Ammon's horn (tissue), 1 donor: ENCODE data around the gene PTPN20.
A peak's percentile ranks its signal among the peaks of the same experiment; 100 is the strongest.

Experiments
- DNase-seq: peaks from one replicate; pipeline ENCODE4 v3.0.0-alpha.2; 2016; ENCODE audit warnings: low spot score

PTPN20 gene

GRCh38 chr10:47021850-47022249 lies 110.6 kb downstream of the PTPN20 start:
- no peak for DNase-seq

DNA sequence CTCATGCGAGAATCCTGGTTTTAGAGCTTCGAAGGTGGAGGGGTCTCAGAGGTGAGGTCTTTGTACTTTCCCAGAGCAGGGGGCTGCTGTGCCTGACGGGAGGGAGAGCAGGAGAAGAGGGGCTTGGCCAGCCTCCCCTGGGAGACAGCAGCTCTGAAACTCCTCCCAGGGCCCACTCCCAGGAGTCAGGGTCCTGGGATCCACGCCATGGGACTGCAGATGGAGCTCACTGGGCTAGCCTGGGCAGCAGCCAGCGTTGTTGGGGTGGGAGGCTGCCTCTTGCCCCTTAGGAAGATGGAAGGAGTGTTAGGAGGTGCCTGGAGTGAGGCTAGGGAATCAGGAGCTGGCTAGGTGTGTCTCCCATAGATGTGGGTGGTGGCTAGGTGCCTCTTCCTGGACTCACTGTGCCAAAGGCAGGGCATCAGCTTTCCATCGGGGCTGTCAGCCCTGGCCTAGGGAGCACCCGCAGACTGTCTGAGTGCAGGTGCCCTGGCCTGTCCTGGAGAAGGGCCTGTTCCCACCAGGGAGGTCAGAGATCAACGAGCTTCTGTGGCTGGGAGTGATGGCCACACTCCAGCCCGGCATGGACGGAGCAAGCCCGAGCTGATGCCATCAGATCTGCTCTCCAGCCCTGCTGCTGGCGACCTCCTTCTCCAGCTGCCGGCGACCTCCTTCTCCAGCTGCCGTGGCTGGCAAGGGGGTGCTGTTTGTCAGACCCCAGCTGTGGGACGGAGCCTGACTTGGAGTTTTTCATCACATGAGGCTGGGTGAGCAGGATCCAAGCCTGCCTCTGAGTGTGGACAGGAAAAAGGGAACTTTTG lies 111.3 kb downstream of the PTPN20 start:
- no peak for DNase-seq

- no peak for DNase-seq
These were observed 112.2 kb downstream of the PTPN20 start for GRCh38 chr10:47023237-47024045.

GRCh38 chr10:47024046-47024322 lies 112.8 kb downstream of the PTPN20 start:
- DNase-seq: no peak

DNA sequence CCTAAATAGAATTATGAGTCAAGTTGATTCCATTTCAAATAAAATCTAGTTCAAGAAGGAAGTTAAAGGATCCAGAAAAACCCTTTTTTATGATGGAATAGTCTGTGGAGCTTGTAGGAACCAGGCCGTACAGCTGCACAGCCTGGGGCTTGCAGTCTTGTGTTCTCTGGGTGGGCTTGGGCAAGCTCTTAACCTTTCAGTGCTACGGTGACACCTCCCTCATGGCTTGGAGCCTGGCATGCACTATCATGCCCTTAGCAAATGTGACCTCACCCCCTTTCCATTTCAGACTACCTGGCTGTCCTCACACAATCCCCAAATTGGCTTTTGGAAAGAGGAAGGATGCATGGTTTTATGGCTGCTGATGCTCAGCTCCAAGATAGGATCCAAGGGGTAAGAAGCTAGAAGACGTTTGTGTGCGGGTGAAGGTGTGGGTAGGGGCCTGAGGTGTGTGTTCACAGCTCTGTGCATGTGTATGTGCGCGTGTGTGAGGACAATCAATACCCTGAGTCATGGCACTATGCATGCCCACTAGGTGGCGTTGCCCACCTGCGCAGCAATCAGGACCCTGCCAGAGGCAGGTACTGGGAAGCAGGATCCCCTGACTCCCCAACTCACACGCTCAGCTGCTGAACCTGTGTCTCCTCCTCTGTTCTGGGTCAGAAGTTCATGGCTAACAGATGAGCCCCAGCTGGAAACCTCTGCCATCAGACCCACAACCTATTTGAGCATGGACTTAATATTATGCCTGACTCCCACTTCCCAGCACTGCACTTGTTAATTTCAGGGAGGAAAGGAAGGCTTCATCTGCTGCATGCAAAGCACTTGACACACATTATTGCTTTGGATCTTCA lies 113.4 kb downstream of the PTPN20 start:
- DNase-seq: peak; percentile 79

DNA sequence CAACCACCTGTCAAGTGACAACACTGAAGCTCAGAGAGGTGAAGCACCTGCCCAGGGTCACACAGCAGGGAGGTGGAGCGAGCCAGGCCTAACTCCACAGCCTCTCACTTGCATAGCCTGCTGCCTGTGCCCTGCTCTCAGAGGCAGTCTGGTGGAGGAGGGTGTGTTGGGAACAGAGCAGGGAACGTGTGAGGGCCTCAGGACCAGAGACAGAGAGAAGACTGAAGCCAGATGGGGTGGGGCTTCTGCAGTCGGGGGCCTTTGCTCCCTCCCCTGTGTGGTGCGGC lies 114.0 kb downstream of the PTPN20 start:
- no peak for DNase-seq

GRCh38 chr10:47025540-47026300 lies 114.5 kb downstream of the PTPN20 start:
- no peak for DNase-seq

- DNase-seq: no peak
These were observed 115.3 kb downstream of the PTPN20 start for GRCh38 chr10:47026301-47027107.

DNA sequence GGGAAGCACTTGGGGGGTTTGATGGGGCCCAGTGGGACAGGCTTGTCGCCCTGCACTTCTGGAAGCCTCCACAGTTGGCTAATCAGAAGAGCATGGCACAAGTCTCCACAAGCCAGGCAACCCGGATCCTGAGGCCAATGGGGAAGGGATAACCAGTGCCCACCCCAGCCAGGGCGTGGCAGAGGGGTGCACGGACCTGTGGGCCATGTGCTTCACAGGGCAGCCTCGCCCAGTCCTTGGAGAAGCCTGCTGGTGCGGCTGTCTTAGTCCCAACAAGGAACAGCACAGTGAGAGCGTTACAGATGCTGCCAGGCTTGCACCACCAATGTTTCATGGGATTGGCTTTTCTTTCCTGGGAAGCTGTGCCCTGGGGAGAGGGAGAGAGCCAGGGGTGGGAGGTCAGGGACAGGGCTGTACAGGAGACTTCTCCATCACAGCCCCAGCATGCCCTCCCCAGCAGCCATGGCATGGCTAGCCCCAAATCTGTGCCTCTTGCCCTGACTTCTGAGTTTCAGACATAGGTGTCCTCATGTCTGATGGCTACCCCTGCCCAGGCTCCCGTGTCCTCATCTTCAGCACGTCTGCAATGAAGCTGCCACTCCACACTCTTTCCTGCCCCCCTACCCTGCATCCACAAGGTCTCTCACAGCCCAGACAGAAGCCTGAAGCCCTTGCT lies 116.0 kb downstream of the PTPN20 start:
- DNase-seq: no peak

DNA sequence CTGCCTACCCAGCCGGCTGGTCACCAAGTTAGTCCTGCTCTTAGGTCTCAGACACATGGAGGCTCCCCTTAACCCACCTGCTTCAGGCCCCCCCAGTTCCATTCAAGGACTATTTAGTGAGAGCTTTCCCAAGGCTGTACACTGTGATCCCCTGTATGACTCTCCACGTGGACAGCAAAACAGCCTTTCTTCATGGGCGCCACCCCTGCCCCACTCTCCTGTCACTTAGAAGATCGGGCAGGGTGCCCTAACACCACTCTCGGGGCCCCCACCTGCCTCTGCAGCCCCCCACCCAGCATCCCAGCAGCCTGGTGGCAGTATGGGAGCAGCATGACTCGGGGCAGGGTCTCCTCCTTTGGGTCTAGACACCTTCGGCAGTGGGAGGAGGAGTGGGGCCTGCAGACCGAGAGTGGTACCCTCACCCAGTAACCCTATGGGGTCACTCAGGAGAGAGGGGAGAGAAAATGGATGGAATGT lies 116.6 kb downstream of the PTPN20 start:
- DNase-seq: no peak

DNA sequence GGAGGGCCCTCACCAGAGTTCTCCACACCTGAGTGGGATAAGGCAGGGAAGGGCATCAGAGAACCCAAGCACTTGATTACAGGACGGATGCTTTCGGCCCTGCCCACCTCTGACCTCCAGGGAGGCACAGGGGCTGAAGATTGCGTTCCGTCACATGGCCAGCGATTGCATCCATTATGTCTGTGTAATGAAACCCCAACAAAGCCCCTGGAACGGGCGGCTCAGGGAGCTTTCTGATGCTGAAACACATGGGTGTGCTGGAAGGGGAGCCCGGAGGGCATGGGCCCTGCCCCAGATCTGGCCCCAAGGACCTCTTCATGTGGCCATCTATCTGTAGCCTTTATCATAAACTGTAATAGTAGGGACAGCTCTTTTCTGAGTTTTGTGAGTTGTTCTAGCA lies 117.2 kb downstream of the PTPN20 start:
- DNase-seq: no peak

- no peak for DNase-seq
These were observed 118.2 kb downstream of the PTPN20 start for GRCh38 chr10:47029181-47030009.

DNA sequence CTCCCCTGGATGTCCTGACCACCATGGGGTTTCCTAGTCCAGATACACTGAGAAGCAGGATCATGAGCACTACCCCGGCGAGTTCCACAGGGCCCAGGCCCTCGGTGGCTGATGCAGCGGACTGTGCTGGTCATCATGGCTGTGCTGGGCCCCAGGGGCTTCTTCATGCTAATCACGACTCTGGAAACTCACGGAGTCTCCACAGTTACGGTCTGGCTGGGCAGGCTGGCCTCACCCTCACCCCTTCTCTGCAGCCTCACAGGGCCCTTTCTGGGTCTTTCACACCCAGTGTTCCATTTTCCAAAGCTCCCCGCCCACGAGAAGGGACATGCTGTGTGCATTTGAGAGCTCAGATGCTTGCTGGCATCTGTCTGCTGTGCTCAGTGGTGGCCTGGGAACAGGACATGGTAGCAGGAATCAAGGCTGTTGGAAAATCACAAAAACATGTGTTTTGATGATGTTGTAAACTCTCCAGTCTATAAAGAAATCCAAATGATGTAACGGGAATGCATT lies 119.0 kb downstream of the PTPN20 start:
- DNase-seq: no peak

DNA sequence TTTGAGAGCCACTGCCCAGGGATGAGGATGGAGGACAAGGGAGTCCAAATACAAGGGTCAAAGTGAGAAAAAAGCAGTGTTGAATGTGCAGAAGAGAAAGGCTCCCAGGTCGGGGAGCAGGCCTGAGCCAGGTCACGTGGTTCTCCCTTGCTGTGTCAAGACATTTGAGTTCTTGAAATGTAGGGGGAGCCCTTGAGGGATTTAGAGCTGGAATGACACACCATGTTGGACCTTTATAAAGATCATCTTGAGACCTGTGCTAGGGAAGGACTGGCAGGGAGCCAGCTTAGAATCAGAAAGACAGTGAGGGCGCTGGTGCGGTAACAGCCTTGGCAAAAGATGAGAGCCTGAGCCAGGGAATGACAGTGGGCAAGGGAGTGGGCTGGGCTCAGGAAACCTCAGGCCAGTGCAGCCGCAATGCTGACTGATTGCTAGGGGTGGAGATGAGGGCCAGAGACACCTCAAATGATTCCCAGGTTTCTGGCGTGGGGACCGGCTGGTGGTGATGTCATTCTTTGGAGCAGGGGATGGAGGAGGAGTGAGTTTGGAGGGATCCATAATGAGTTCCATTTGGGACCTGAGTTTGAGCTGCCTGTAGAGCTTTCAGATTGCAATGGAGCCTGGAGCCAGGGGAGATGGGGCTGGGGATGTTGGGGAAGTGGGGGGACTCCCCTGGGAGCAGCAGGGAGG lies 120.1 kb downstream of the PTPN20 start:
- DNase-seq: no peak

DNA sequence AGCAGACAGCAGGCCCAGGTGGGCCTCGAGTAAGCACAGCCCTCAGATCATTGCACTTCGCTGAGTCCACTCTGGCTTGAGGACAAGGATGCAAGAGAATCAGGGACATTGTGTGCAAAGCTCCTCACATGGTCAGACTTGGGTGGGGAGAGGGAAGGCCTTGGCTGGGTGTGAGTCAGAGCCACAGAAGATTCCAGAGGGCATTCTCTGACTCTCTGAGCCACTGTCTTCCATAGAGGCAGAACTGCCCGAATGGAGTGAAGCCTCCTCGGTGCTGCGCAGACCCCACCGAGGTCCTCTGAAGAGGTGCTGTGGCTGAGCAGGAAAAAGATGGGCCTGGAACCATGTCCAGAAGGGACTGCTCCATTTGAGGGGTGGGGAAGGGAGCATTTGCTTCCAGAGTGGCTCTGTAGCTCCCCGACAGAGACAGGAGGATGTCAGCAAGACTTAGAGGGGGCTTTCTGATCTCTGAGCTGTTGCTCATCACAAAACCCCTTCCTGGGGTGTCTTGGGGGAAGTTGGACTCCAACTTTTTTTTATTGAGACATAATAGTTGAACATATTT lies 120.8 kb downstream of the PTPN20 start:
- no peak for DNase-seq

GRCh38 chr10:47033081-47033480 lies 121.9 kb downstream of the PTPN20 start:
- DNase-seq: no peak

DNA sequence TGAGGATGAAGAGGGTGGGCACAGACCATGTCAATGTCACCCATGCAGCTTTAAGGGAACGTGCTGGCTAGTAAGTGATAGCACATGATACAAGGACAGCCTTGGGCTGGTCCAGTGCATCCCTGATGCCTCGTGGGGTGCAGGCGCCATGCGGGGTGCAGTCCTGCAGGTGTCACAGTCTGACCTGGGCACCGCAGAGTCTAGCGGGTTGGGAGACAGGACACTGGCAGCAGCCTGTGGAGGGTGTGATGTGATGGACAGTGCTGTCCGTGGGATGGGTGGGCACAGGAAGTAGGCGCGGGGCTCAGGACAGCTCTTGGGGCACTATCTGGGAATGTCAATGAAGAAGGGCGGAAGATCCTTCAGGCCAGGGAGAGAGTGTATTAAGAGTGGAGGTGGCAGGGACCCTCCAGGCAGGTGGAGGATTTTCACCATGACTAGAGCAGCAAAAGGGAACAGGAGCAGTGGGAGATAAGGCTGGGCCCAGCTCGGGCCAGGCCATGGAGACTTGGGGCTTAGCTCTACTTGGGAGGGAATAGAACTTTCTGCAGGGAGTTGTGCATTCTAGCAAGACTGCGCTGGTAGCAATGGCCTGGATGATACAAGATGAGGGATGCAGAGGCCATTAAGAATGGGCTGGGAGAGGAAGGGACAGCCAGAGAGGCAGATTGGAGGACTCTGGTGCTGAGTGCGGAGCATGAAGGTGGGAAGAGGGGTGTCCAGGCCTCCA lies 122.5 kb downstream of the PTPN20 start:
- DNase-seq: no peak
